Measurements from ENCODE around the gene HOXA6. TPM values are rescaled to one million over a fixed set of nuclear protein-coding genes. Genes with fewer than 3 reads are reported as not detected.
A peak's percentile ranks its signal among the peaks of the same experiment; 100 is the strongest.

Gene HOXA6
- total RNA-seq, 1 experiment from 2014 or later = not detected

DNA sequence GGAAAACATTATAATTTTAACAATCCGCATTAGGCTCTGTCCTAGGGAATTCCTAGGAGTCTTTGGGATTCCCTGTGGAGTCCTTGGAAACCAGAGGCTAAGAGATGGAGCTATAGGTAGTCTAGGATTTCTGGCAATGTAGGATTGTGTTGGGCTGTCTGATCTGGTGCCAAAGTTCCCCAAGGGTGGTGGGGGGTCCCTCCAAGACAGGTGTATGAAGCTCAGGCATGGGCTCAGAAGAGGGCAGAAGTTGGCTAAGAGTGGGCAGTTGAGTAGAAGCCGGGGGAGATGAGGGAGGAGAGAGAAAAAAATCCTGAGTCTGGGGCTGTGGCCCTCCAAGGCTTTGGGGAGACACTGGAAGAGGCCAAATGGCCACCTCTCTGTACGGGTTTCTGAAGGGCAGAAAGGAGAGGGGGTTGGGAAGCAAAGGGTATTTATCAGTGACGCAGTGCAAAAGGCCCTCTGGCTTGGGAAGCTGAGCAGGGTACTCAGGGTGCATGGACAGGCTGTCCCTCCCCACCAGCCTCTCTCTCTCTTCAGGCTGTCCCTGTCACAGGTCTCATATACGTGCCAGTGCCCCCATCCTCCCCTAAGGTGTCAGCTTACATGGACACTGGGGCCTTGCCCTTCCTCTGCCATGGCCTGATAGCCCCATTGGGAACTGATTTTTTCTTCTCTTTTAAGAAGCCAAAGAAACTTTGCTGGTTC lies 929 bp downstream of the HOXA6 start (continued):
- TF ChIP-seq, protein P1, sequence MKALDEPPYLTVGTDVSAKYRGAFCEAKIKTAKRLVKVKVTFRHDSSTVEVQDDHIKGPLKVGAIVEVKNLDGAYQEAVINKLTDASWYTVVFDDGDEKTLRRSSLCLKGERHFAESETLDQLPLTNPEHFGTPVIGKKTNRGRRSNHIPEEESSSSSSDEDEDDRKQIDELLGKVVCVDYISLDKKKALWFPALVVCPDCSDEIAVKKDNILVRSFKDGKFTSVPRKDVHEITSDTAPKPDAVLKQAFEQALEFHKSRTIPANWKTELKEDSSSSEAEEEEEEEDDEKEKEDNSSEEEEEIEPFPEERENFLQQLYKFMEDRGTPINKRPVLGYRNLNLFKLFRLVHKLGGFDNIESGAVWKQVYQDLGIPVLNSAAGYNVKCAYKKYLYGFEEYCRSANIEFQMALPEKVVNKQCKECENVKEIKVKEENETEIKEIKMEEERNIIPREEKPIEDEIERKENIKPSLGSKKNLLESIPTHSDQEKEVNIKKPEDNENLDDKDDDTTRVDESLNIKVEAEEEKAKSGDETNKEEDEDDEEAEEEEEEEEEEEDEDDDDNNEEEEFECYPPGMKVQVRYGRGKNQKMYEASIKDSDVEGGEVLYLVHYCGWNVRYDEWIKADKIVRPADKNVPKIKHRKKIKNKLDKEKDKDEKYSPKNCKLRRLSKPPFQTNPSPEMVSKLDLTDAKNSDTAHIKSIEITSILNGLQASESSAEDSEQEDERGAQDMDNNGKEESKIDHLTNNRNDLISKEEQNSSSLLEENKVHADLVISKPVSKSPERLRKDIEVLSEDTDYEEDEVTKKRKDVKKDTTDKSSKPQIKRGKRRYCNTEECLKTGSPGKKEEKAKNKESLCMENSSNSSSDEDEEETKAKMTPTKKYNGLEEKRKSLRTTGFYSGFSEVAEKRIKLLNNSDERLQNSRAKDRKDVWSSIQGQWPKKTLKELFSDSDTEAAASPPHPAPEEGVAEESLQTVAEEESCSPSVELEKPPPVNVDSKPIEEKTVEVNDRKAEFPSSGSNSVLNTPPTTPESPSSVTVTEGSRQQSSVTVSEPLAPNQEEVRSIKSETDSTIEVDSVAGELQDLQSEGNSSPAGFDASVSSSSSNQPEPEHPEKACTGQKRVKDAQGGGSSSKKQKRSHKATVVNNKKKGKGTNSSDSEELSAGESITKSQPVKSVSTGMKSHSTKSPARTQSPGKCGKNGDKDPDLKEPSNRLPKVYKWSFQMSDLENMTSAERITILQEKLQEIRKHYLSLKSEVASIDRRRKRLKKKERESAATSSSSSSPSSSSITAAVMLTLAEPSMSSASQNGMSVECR (CRISPR knock-in tag; IDR thresholded peaks at IDR 0.05; ENCODE audit: borderline replicate concordance) = no peak

DNA sequence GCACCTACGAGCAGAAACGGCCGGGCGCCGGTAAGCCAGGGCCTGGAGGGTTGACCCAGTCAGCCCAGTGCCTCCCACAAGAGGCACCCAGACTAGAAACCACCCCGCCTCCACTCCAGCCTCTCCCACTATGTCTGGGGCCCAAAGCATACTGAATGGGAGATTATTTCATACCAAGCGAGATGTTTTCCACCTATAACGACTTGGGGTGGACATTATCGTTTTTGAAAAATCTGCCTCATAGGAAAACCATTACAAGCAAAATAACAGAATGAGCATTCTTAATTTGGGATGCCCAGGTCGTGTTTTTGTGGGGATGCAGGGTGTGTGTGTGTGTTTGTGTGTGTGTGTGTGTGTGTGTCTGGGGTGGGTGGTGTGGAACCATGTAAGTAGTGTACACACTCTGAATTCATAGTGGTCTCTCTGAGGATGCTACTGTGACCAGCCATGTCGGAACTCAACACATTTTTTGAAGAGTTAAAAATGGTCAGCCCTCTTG lies 1.6 kb downstream of the HOXA6 start:
- DNase-seq (ENCODE audit: low spot score) (no peak), ATAC-seq (no peak)
- peaks cover 100% of the 10 kb centered on the region for H3K27me3 Mint-ChIP-seq (ENCODE audit: low read depth)
- ChIA-PET POLR2A (no interaction called here), CTCF (interaction anchor here (1.0 to 3.5 kb wide), 4 partner anchors 15 to 34 kb away, joined by 3 to 46 read pairs (median 5); no protein-coding TSS in a partner anchor)
- H3K4me3 Mint-ChIP-seq = no peak overlapping the region
- peaks cover 27% of the 10 kb centered on the region for H3K4me1 Mint-ChIP-seq
- H3K36me3 Mint-ChIP-seq = no peaks in the 10 kb centered on the region
- no peaks in the 10 kb centered on the region for H3K9me3 Mint-ChIP-seq
- TF ChIP-seq NR2C2 (CRISPR knock-in tag; IDR thresholded peaks at IDR 0.05) (no peak), GABPB1 (CRISPR knock-in tag; IDR thresholded peaks at IDR 0.05) (no peak), CBFB (CRISPR knock-in tag; IDR thresholded peaks at IDR 0.05; ENCODE audit: low read depth) (no peak)
- TF ChIP-seq, protein P2, sequence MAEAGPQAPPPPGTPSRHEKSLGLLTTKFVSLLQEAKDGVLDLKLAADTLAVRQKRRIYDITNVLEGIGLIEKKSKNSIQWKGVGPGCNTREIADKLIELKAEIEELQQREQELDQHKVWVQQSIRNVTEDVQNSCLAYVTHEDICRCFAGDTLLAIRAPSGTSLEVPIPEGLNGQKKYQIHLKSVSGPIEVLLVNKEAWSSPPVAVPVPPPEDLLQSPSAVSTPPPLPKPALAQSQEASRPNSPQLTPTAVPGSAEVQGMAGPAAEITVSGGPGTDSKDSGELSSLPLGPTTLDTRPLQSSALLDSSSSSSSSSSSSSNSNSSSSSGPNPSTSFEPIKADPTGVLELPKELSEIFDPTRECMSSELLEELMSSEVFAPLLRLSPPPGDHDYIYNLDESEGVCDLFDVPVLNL (CRISPR knock-in tag; IDR thresholded peaks at IDR 0.05; ENCODE audit: borderline replicate concordance, low read depth) = no peak
- H3K27ac Mint-ChIP-seq = no peak overlapping the region

DNA sequence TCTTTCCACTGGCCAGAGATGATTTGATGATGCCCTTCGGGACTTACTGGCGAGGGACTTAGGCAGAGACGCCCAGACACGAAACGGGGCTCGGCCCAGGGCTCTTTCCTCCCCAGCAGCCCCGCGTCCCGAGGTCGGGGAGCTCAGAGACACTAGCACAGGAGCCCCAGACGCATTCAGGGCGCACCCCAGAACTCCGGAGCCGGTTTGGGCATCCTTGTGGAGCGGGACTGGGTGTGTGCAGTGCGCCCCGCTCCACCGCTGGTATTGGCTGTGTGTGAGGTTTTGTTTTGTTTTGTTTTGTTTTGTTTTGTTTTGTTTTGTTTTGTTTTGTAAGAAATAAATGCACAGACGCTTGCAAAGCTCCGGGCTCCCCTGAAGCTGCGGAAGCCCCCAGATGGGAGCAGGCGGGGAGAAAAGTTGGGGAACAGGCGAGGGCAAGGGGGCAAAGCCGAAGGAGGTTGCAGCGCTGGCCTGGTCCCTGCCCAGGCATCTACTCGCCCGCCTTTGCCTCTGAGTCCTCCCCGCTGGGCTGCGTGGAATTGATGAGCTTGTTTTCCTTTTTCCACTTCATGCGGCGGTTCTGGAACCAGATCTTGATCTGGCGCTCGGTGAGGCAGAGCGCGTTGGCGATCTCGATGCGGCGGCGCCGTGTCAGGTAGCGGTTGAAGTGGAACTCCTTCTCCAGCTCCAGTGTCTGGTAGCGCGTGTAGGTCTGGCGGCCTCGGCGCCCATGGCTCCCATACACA lies 2.2 kb downstream of the HOXA6 start:
- POLR2A ChIA-PET = no interaction called here
- Mint-ChIP-seq H3K36me3 (no peaks in the 10 kb centered on the region), H3K27me3 (ENCODE audit: low read depth) (peaks cover 100% of the 10 kb centered on the region), H3K4me3 (0 out of 2 replicates have a peak overlapping the region, but pooled peaks have one; percentile 20), H3K9me3 (no peaks in the 10 kb centered on the region), H3K27ac (no peak overlapping the region), H3K4me1 (peaks cover 24% of the 10 kb centered on the region)
- DNase-seq (ENCODE audit: low spot score) (peak; percentile 20), ATAC-seq (no peak)
- CTCF ChIA-PET = interaction anchor here (1.2 to 2.5 kb wide), 7 partner anchors 14 to 768 kb away, joined by 3 to 7 read pairs (median 5); no protein-coding TSS in a partner anchor
- TF ChIP-seq ZBTB21 (CRISPR knock-in tag; IDR thresholded peaks at IDR 0.05; ENCODE audit: borderline replicate concordance) (no peak), ATF1 (CRISPR knock-in tag; IDR thresholded peaks at IDR 0.05) (no peak), CTCF (IDR thresholded peaks at IDR 0.05) (no peak), NFATC4 (CRISPR knock-in tag; IDR thresholded peaks at IDR 0.05) (no peak), ZNF512 (CRISPR knock-in tag; IDR thresholded peaks at IDR 0.05; ENCODE audit: borderline replicate concordance) (no peak), MXD4 (CRISPR knock-in tag; IDR thresholded peaks at IDR 0.05; ENCODE audit: borderline replicate concordance) (no peak), JUN (CRISPR knock-in tag; IDR thresholded peaks at IDR 0.05) (no peak), SMAD4 (CRISPR knock-in tag; IDR thresholded peaks at IDR 0.05) (no peak), TCF7 (CRISPR knock-in tag; IDR thresholded peaks at IDR 0.05; ENCODE audit: low read depth) (no peak)
- TF ChIP-seq, protein P3, sequence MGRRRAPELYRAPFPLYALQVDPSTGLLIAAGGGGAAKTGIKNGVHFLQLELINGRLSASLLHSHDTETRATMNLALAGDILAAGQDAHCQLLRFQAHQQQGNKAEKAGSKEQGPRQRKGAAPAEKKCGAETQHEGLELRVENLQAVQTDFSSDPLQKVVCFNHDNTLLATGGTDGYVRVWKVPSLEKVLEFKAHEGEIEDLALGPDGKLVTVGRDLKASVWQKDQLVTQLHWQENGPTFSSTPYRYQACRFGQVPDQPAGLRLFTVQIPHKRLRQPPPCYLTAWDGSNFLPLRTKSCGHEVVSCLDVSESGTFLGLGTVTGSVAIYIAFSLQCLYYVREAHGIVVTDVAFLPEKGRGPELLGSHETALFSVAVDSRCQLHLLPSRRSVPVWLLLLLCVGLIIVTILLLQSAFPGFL (CRISPR knock-in tag; IDR thresholded peaks at IDR 0.05; ENCODE audit: borderline replicate concordance) = no peak
- TF ChIP-seq, protein P4, sequence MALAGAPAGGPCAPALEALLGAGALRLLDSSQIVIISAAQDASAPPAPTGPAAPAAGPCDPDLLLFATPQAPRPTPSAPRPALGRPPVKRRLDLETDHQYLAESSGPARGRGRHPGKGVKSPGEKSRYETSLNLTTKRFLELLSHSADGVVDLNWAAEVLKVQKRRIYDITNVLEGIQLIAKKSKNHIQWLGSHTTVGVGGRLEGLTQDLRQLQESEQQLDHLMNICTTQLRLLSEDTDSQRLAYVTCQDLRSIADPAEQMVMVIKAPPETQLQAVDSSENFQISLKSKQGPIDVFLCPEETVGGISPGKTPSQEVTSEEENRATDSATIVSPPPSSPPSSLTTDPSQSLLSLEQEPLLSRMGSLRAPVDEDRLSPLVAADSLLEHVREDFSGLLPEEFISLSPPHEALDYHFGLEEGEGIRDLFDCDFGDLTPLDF (CRISPR knock-in tag; IDR thresholded peaks at IDR 0.05) = no peak
